Endodermal cell (in vitro differentiated cells): Measurements from ENCODE around the gene KRTAP1-4. TPM values are rescaled to one million over a fixed set of nuclear protein-coding genes. Genes with fewer than 3 reads are reported as not detected.

Experiments used
- DNase-seq: peaks from one replicate; pipeline ENCODE4 v3.0.0-alpha.2; 2017
- H3K27ac ChIP-seq: 2 replicates; pipeline ENCODE4 v1.5.1; 2013; ENCODE audit warnings: mild to moderate bottlenecking, low read depth, low read length, moderate library complexity
- H3K27me3 ChIP-seq: 2 replicates; pipeline ENCODE4 v1.6.1; 2013; ENCODE audit warnings: mild to moderate bottlenecking, low read length, moderate library complexity; ENCODE audit not compliant: insufficient read depth, control insufficient read depth, poor library complexity, severe bottlenecking
- H3K36me3 ChIP-seq: 2 replicates; pipeline ENCODE4 v1.7.0; 2013; ENCODE audit warnings: mild to moderate bottlenecking, low read length, moderate library complexity; ENCODE audit not compliant: control insufficient read depth, insufficient read depth
- H3K4me1 ChIP-seq: one replicate; pipeline ENCODE4 v1.7.0; 2013; ENCODE audit warnings: low read length; ENCODE audit not compliant: control insufficient read depth, insufficient read depth
- H3K4me3 ChIP-seq: 2 replicates; pipeline ENCODE4 v1.5.1; 2013; ENCODE audit warnings: mild to moderate bottlenecking, low read length, moderate library complexity
- H3K9ac ChIP-seq: 2 replicates; pipeline ENCODE4 v1.6.1; 2013; ENCODE audit warnings: mild to moderate bottlenecking, low read length, moderate library complexity; ENCODE audit not compliant: poor library complexity, severe bottlenecking; ENCODE audit errors: extremely low read depth
- H3K9me3 ChIP-seq: 2 replicates; pipeline ENCODE4 v1.6.1; 2013; ENCODE audit warnings: mild to moderate bottlenecking, low read length, moderate library complexity; ENCODE audit not compliant: control insufficient read depth
- H3K27ac Mint-ChIP-seq: 2 replicates; pipeline ENCODE4 v1.8.0; 2020; ENCODE audit warnings: mixed read lengths
- H3K27me3 Mint-ChIP-seq: 2 replicates; pipeline ENCODE4 v1.8.0; 2021; ENCODE audit warnings: mild to moderate bottlenecking, mixed read lengths; ENCODE audit not compliant: insufficient read depth
- H3K36me3 Mint-ChIP-seq: 2 replicates; pipeline ENCODE4 v1.8.0; 2020; ENCODE audit warnings: low read depth, mixed read lengths
- H3K4me1 Mint-ChIP-seq: 2 replicates; pipeline ENCODE4 v1.8.0; 2020; ENCODE audit warnings: mixed read lengths
- H3K4me3 Mint-ChIP-seq: 2 replicates; pipeline ENCODE4 v1.8.0; 2020; ENCODE audit warnings: mild to moderate bottlenecking, moderate library complexity, mixed read lengths
- H3K9me3 Mint-ChIP-seq: 2 replicates; pipeline ENCODE4 v1.8.0; 2020; ENCODE audit warnings: mild to moderate bottlenecking, mixed read lengths
- CTCF ChIP-seq: fragments of 200-600 bp; sonication (generic); conservative IDR thresholded peaks from 2 replicates; pipeline ENCODE4 v1.5.0; 2021; ENCODE audit warnings: antibody characterized with exemption, mild to moderate bottlenecking
- WGBS, 2 experiments: methylation state at CpG; one replicate each; pipeline versions ENCODE4 v1.1.5 to v1.1.7; 2013; ENCODE audit warnings: missing lambda C conversion rate in 2 of 2, mixed read lengths in 1 of 2; ENCODE audit not compliant: insufficient coverage in 1 of 2, insufficient read length in 1 of 2; 5-methylcytosine and 5-hydroxymethylcytosine counted together
- total RNA-seq, 2 donors: library from RNA; stranded (reverse); fragmentation: NEBNext Ultra II Directional in 1 of 2; extraction: Animal tissue kit (Norgen Biotek cat#: 25700) in 1 of 2; gene quantifications; 2 replicates in 1 of 2; 3 replicates in 1 of 2; pipeline ENCODE4 v1.2.1, GENCODE V29; 2021

KRTAP1-4 gene
- total RNA-seq, 2 donors from 2014 or later, result not detected

- WGBS, 2 experiments, result 80 to 90% methylated on average over 1 of the region's 1 CpG
Measured at GRCh38 chr17:41013606-41014005, 16.4 kb downstream of the KRTAP1-4 start.

GRCh38 chr17:41013181-41013580 is 16.8 kb downstream of the KRTAP1-4 start:
- peaks cover 8% of the 10 kb centered on the region for H3K4me1 ChIP-seq
- H3K36me3 ChIP-seq, result no peaks in the 10 kb centered on the region
- H3K9ac ChIP-seq, result no peak overlapping the region
- H3K4me1 Mint-ChIP-seq, result peaks cover 21% of the 10 kb centered on the region
- DNase-seq, result no peak
- H3K36me3 Mint-ChIP-seq, result no peaks in the 10 kb centered on the region
- no peak for TF ChIP-seq CTCF
- H3K27me3 ChIP-seq, result no peaks in the 10 kb centered on the region
- H3K27ac Mint-ChIP-seq, result no peak overlapping the region
- 96 to 100% methylated on average over 1 to 3 of the region's 3 CpGs for WGBS, 2 experiments
- H3K27me3 Mint-ChIP-seq, result no peaks in the 10 kb centered on the region
- no peak overlapping the region for H3K27ac ChIP-seq
- no peaks in the 10 kb centered on the region for H3K9me3 ChIP-seq
- H3K9me3 Mint-ChIP-seq, result no peaks in the 10 kb centered on the region
- H3K4me3 ChIP-seq, result no peak overlapping the region
- no peak overlapping the region for H3K4me3 Mint-ChIP-seq

More at GRCh38 chr17:41013606-41014005, 16.4 kb downstream of the KRTAP1-4 start:
- peaks cover 23% of the 10 kb centered on the region for H3K4me1 Mint-ChIP-seq
- H3K27ac Mint-ChIP-seq, result no peak overlapping the region
- no peaks in the 10 kb centered on the region for H3K9me3 Mint-ChIP-seq
- no peak for DNase-seq
- no peak for TF ChIP-seq CTCF
- no peak overlapping the region for H3K4me3 ChIP-seq
- H3K36me3 Mint-ChIP-seq, result no peaks in the 10 kb centered on the region
- no peaks in the 10 kb centered on the region for H3K36me3 ChIP-seq
- no peaks in the 10 kb centered on the region for H3K9me3 ChIP-seq
- H3K27ac ChIP-seq, result no peak overlapping the region
- peaks cover 6% of the 10 kb centered on the region for H3K4me1 ChIP-seq
- no peak overlapping the region for H3K4me3 Mint-ChIP-seq
- H3K27me3 ChIP-seq, result no peaks in the 10 kb centered on the region
- no peaks in the 10 kb centered on the region for H3K27me3 Mint-ChIP-seq
- no peak overlapping the region for H3K9ac ChIP-seq

GRCh38 chr17:41012326-41013120 is 17.5 kb downstream of the KRTAP1-4 start:
- H3K4me3 Mint-ChIP-seq, result no peak overlapping the region
- WGBS, 2 experiments, result 89 to 100% methylated on average over 5 to 6 of the region's 6 CpGs
- H3K27ac Mint-ChIP-seq, result no peak overlapping the region
- no peaks in the 10 kb centered on the region for H3K9me3 Mint-ChIP-seq
- H3K36me3 ChIP-seq, result no peaks in the 10 kb centered on the region
- no peaks in the 10 kb centered on the region for H3K27me3 ChIP-seq
- peaks cover 21% of the 10 kb centered on the region for H3K4me1 Mint-ChIP-seq
- peaks cover 8% of the 10 kb centered on the region for H3K4me1 ChIP-seq
- TF ChIP-seq CTCF, result no peak
- H3K36me3 Mint-ChIP-seq, result no peaks in the 10 kb centered on the region
- no peak overlapping the region for H3K27ac ChIP-seq
- DNase-seq, result no peak
- no peaks in the 10 kb centered on the region for H3K9me3 ChIP-seq
- no peaks in the 10 kb centered on the region for H3K27me3 Mint-ChIP-seq
- H3K4me3 ChIP-seq, result no peak overlapping the region
- H3K9ac ChIP-seq, result no peak overlapping the region
